Neural progenitor cell (in vitro differentiated cells): ENCODE data around the gene SPATA21. TPM values are rescaled to one million over a fixed set of nuclear protein-coding genes. Genes with fewer than 3 reads are reported as not detected.

ENCODE experiments used
- DNase-seq: peaks from one replicate; pipeline ENCODE4 v3.0.0-alpha.2; 2016; ENCODE audit warnings: low spot score
- H2AFZ ChIP-seq: fragments of 200-600 bp; sonication (generic); replicated peaks from 2 replicates; pipeline ENCODE4 v1.6.1; 2016; ENCODE audit warnings: antibody characterized with exemption
- H3F3A ChIP-seq: fragments of 200-600 bp; sonication (generic); 2 replicates; pipeline ENCODE4 v1.6.1; 2016; ENCODE audit warnings: antibody characterized with exemption, low read depth
- H3K27ac ChIP-seq: fragments of 200-600 bp; sonication (generic); 2 replicates; pipeline ENCODE4 v1.5.1; 2016; ENCODE audit warnings: mild to moderate bottlenecking
- H3K27me3 ChIP-seq: fragments of 200-600 bp; sonication (generic); 2 replicates; pipeline ENCODE4 v1.6.1; 2016; ENCODE audit warnings: mild to moderate bottlenecking, moderate library complexity
- H3K36me3 ChIP-seq: fragments of 200-600 bp; sonication (generic); 2 replicates; pipeline ENCODE4 v1.5.1; 2016
- H3K4me1 ChIP-seq: fragments of 200-600 bp; sonication (generic); 2 replicates; pipeline ENCODE4 v1.6.1; 2016; ENCODE audit warnings: mixed run types
- H3K4me2 ChIP-seq: fragments of 200-600 bp; sonication (generic); 2 replicates; pipeline ENCODE4 v1.6.1; 2016
- H3K4me3 ChIP-seq: fragments of 200-600 bp; sonication (generic); 2 replicates; pipeline ENCODE4 v1.5.1; 2016
- H3K79me2 ChIP-seq: fragments of 200-600 bp; sonication (generic); 2 replicates; pipeline ENCODE4 v1.6.1; 2016; ENCODE audit warnings: low read depth
- H3K9ac ChIP-seq: fragments of 200-600 bp; sonication (generic); 2 replicates; pipeline ENCODE4 v1.6.1; 2016
- H3K9me3 ChIP-seq: fragments of 200-600 bp; sonication (generic); 2 replicates; pipeline ENCODE4 v1.5.1; 2016; ENCODE audit warnings: low read depth
- H4K20me1 ChIP-seq: fragments of 200-600 bp; sonication (generic); 2 replicates; pipeline ENCODE4 v1.6.1; 2016; ENCODE audit warnings: low read depth
- H3K27ac Mint-ChIP-seq: 3 replicates; pipeline ENCODE4 v1.8.0; 2021; ENCODE audit warnings: mixed read lengths
- H3K27me3 Mint-ChIP-seq: 2 replicates; pipeline ENCODE4 v1.8.0; 2022; ENCODE audit warnings: low read depth, mild to moderate bottlenecking, inconsistent platforms, moderate library complexity, mixed read lengths; ENCODE audit not compliant: insufficient read depth
- H3K36me3 Mint-ChIP-seq: 3 replicates; pipeline ENCODE4 v1.8.0; 2021; ENCODE audit warnings: mixed read lengths
- H3K4me1 Mint-ChIP-seq: 3 replicates; pipeline ENCODE4 v1.8.0; 2021; ENCODE audit warnings: mixed read lengths
- H3K4me3 Mint-ChIP-seq: 3 replicates; pipeline ENCODE4 v1.8.0; 2021; ENCODE audit warnings: mild to moderate bottlenecking, moderate library complexity, mixed read lengths
- H3K9me3 Mint-ChIP-seq: 3 replicates; pipeline ENCODE4 v1.8.0; 2020; ENCODE audit warnings: mixed read lengths
- CTCF ChIP-seq: fragments of 200-600 bp; sonication (generic); IDR thresholded peaks from 2 replicates; pipeline ENCODE4 v1.5.1; 2017; ENCODE audit warnings: antibody characterized with exemption, mild to moderate bottlenecking
- EZH2 ChIP-seq: fragments of 200-600 bp; sonication (generic); IDR thresholded peaks from 2 replicates; pipeline ENCODE4 v1.6.1; 2017; ENCODE audit warnings: antibody characterized with exemption, mild to moderate bottlenecking, moderate library complexity
- EZH2phosphoT487 ChIP-seq: fragments of 200-600 bp; sonication (generic); IDR thresholded peaks from 2 replicates; pipeline ENCODE4 v1.6.1; 2017; ENCODE audit warnings: antibody characterized with exemption
- total RNA-seq: library from RNA; depleted of rRNA; stranded (reverse); fragments of >200 nt; gene quantifications from 2 replicates; pipeline ENCODE4 v1.2.3, GENCODE V29; 2015; ENCODE audit warnings: low replicate concordance

SPATA21 gene
- total RNA-seq, 1 donor from 2014 or later, result not detected

DNA sequence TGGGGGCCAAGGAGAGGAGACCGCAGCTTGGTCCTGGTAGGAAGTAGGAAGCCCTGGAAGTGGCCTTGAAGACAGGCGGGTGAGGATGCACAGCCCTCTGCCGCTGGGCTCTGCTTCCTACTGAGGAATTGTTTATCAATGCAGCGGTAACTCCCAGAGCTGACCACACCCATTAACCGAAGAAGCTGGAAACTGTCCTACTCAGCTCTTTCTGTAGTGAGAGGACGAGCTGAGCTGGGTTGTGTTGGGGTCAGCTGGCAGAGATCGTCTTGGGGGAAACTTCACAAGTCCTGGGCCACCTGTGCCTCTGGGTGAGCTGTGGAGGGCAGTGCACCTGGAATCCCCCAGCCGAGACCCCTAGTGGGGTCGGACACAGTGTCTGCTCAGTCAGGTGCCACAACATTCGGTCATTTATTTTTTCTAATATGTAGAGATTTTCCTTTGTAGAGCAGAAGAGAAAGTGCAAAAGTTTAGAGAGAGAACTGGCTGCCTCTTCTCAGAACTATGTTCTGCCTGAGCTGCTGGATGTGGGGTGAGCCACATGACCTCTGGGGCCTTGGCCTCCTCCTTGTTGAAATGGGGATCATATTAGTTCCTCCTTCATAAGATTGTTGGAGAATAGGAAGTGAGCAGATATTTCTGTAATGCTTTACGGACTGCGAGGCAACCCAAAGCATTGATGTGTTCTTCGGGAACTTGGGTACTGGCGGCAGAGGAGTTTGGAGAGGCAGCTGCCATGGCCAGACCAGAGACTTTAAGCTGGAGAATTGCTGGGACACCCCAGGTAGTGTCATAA, 6.9 kb upstream of the SPATA21 start:
- H3K4me1 ChIP-seq, result peaks cover 5% of the 10 kb centered on the region
- no peak overlapping the region for H3K4me2 ChIP-seq
- Mint-ChIP-seq H3K4me3 (no peak overlapping the region), H3K27me3 (peaks cover 4% of the 10 kb centered on the region), H3K36me3 (peaks cover 14% of the 10 kb centered on the region), H3K27ac (no peak overlapping the region), H3K4me1 (peaks cover 14% of the 10 kb centered on the region), H3K9me3 (no peaks in the 10 kb centered on the region)
- H3K27ac ChIP-seq, result no peak overlapping the region
- H3K36me3 ChIP-seq, result no peaks in the 10 kb centered on the region
- TF ChIP-seq EZH2, result no peak
- no peak for TF ChIP-seq CTCF
- TF ChIP-seq EZH2phosphoT487, result no peak
- no peak overlapping the region for H3K4me3 ChIP-seq
- no peak for DNase-seq
- peaks cover 5% of the 10 kb centered on the region for H3F3A ChIP-seq
- peaks cover 24% of the 10 kb centered on the region for H3K79me2 ChIP-seq
- no peak overlapping the region for H2AFZ ChIP-seq
- H3K27me3 ChIP-seq, result no peaks in the 10 kb centered on the region
- no peaks in the 10 kb centered on the region for H3K9me3 ChIP-seq
- peaks cover 19% of the 10 kb centered on the region for H4K20me1 ChIP-seq
- no peak overlapping the region for H3K9ac ChIP-seq

- Histone ChIP-seq H2AFZ (no peak overlapping the region), H3K9ac (no peak overlapping the region), H3K27ac (no peak overlapping the region), H3K4me1 (peaks cover 5% of the 10 kb centered on the region), H3K79me2 (peaks cover 24% of the 10 kb centered on the region), H3F3A (peaks cover 5% of the 10 kb centered on the region), H3K9me3 (no peaks in the 10 kb centered on the region), H3K4me3 (no peak overlapping the region), H3K27me3 (no peaks in the 10 kb centered on the region), H3K36me3 (no peaks in the 10 kb centered on the region), H3K4me2 (no peak overlapping the region), H4K20me1 (peaks cover 19% of the 10 kb centered on the region)
- TF ChIP-seq CTCF, result no peak
- no peak for TF ChIP-seq EZH2phosphoT487
- no peak for TF ChIP-seq EZH2
- peaks cover 14% of the 10 kb centered on the region for H3K4me1 Mint-ChIP-seq
- H3K36me3 Mint-ChIP-seq, result peaks cover 9% of the 10 kb centered on the region
- no peaks in the 10 kb centered on the region for H3K9me3 Mint-ChIP-seq
- no peak for DNase-seq
- H3K27me3 Mint-ChIP-seq, result peaks cover 4% of the 10 kb centered on the region
- H3K27ac Mint-ChIP-seq, result no peak overlapping the region
- H3K4me3 Mint-ChIP-seq, result peak overlapping the region; percentile 66
Measured at GRCh38 chr1:16442941-16443340, 5.7 kb upstream of the SPATA21 start.

- peaks cover 19% of the 10 kb centered on the region for H4K20me1 ChIP-seq
- H3K36me3 ChIP-seq, result no peaks in the 10 kb centered on the region
- peaks cover 5% of the 10 kb centered on the region for H3F3A ChIP-seq
- H3K4me2 ChIP-seq, result no peak overlapping the region
- no peaks in the 10 kb centered on the region for H3K27me3 ChIP-seq
- Mint-ChIP-seq H3K9me3 (no peaks in the 10 kb centered on the region), H3K4me3 (peak overlapping the region; percentile 94), H3K36me3 (peaks cover 4% of the 10 kb centered on the region), H3K27me3 (peaks cover 4% of the 10 kb centered on the region), H3K4me1 (peaks cover 14% of the 10 kb centered on the region), H3K27ac (no peak overlapping the region)
- no peak overlapping the region for H2AFZ ChIP-seq
- no peak for DNase-seq
- H3K9ac ChIP-seq, result no peak overlapping the region
- H3K4me3 ChIP-seq, result no peak overlapping the region
- peaks cover 24% of the 10 kb centered on the region for H3K79me2 ChIP-seq
- no peak for TF ChIP-seq EZH2phosphoT487
- TF ChIP-seq EZH2, result no peak
- no peak for TF ChIP-seq CTCF
- H3K4me1 ChIP-seq, result peaks cover 5% of the 10 kb centered on the region
- H3K9me3 ChIP-seq, result no peaks in the 10 kb centered on the region
- no peak overlapping the region for H3K27ac ChIP-seq
Measured at GRCh38 chr1:16442265-16442664, 5.0 kb upstream of the SPATA21 start.
